Effector memory CD4-positive, alpha-beta T cell (primary cell): ENCODE measurements around the gene KIRREL3.

Experiments
- DNase-seq, 3 donors: peaks; one replicate each; pipeline ENCODE4 v3.0.0-alpha.2; 2020
- H3K27ac ChIP-seq: 2 replicates; pipeline ENCODE4 v1.7.0; 2013; ENCODE audit warnings: mild to moderate bottlenecking, low read length, moderate library complexity; ENCODE audit not compliant: insufficient read depth, poor library complexity, severe bottlenecking
- H3K27me3 ChIP-seq: replicated peaks from 2 replicates; pipeline ENCODE4 v1.7.0; 2013; ENCODE audit warnings: mild to moderate bottlenecking, low read length; ENCODE audit not compliant: insufficient read depth, control insufficient read depth, poor library complexity, severe bottlenecking
- H3K36me3 ChIP-seq: 2 replicates; pipeline ENCODE4 v1.7.0; 2013; ENCODE audit warnings: mild to moderate bottlenecking, low read length, moderate library complexity; ENCODE audit not compliant: control insufficient read depth, insufficient read depth
- H3K4me1 ChIP-seq: 2 replicates; pipeline ENCODE4 v1.7.0; 2013; ENCODE audit warnings: low read length, mild to moderate bottlenecking; ENCODE audit not compliant: control insufficient read depth, insufficient read depth, poor library complexity, severe bottlenecking
- H3K4me3 ChIP-seq: 2 replicates; pipeline ENCODE4 v1.7.0; 2013; ENCODE audit warnings: low read length, low read depth, mild to moderate bottlenecking; ENCODE audit not compliant: insufficient read depth, poor library complexity, severe bottlenecking
- H3K9me3 ChIP-seq: 2 replicates; pipeline ENCODE4 v1.7.0; 2013; ENCODE audit warnings: mild to moderate bottlenecking, low read length, moderate library complexity; ENCODE audit not compliant: control insufficient read depth

Gene KIRREL3

GRCh38 chr11:126415128-126415527 lies 585.4 kb downstream of the KIRREL3 start:
- no peak for DNase-seq
- Histone ChIP-seq H3K4me3 (no peak overlapping the region), H3K27me3 (no peaks in the 10 kb centered on the region), H3K27ac (no peak overlapping the region), H3K9me3 (no peaks in the 10 kb centered on the region), H3K4me1 (no peaks in the 10 kb centered on the region), H3K36me3 (no peaks in the 10 kb centered on the region)

- H3K4me3 ChIP-seq = no peak overlapping the region
- no peak overlapping the region for H3K27ac ChIP-seq
- H3K36me3 ChIP-seq = no peaks in the 10 kb centered on the region
- H3K9me3 ChIP-seq = no peaks in the 10 kb centered on the region
- no peaks in the 10 kb centered on the region for H3K4me1 ChIP-seq
- H3K27me3 ChIP-seq = no peaks in the 10 kb centered on the region
- no peak for DNase-seq
Measured at GRCh38 chr11:126414615-126415014, 586.0 kb downstream of the KIRREL3 start.

- Histone ChIP-seq H3K4me1 (no peaks in the 10 kb centered on the region), H3K9me3 (no peaks in the 10 kb centered on the region), H3K27ac (no peak overlapping the region), H3K36me3 (peaks cover 4% of the 10 kb centered on the region), H3K4me3 (no peak overlapping the region), H3K27me3 (no peaks in the 10 kb centered on the region)
- no peak for DNase-seq
Measured at GRCh38 chr11:126413843-126414405, 586.6 kb downstream of the KIRREL3 start.

- peaks cover 6% of the 10 kb centered on the region for H3K36me3 ChIP-seq
- no peak overlapping the region for H3K4me3 ChIP-seq
- H3K4me1 ChIP-seq = no peaks in the 10 kb centered on the region
- no peak for DNase-seq
- no peaks in the 10 kb centered on the region for H3K27me3 ChIP-seq
- H3K27ac ChIP-seq = no peak overlapping the region
- no peaks in the 10 kb centered on the region for H3K9me3 ChIP-seq
Measured at GRCh38 chr11:126413426-126413825, 587.1 kb downstream of the KIRREL3 start.

GRCh38 chr11:126411971-126412381 lies 588.6 kb downstream of the KIRREL3 start:
- no peaks in the 10 kb centered on the region for H3K9me3 ChIP-seq
- no peak overlapping the region for H3K4me3 ChIP-seq
- H3K36me3 ChIP-seq = peaks cover 6% of the 10 kb centered on the region
- no peak for DNase-seq
- H3K4me1 ChIP-seq = no peaks in the 10 kb centered on the region
- H3K27ac ChIP-seq = no peak overlapping the region
- no peaks in the 10 kb centered on the region for H3K27me3 ChIP-seq

- DNase-seq = no peak
- Histone ChIP-seq H3K27ac (no peak overlapping the region), H3K36me3 (peaks cover 6% of the 10 kb centered on the region), H3K4me3 (no peak overlapping the region), H3K4me1 (no peaks in the 10 kb centered on the region), H3K9me3 (no peaks in the 10 kb centered on the region), H3K27me3 (no peaks in the 10 kb centered on the region)
Measured at GRCh38 chr11:126410649-126411048, 589.9 kb downstream of the KIRREL3 start.

- no peaks in the 10 kb centered on the region for H3K27me3 ChIP-seq
- peaks cover 6% of the 10 kb centered on the region for H3K36me3 ChIP-seq
- no peaks in the 10 kb centered on the region for H3K4me1 ChIP-seq
- no peak overlapping the region for H3K4me3 ChIP-seq
- H3K27ac ChIP-seq = no peak overlapping the region
- DNase-seq = no peak
- no peaks in the 10 kb centered on the region for H3K9me3 ChIP-seq
Measured at GRCh38 chr11:126409620-126409985, 591.0 kb downstream of the KIRREL3 start.

- H3K27me3 ChIP-seq = no peaks in the 10 kb centered on the region
- DNase-seq = no peak
- H3K4me1 ChIP-seq = no peaks in the 10 kb centered on the region
- H3K4me3 ChIP-seq = no peak overlapping the region
- H3K9me3 ChIP-seq = no peaks in the 10 kb centered on the region
- H3K36me3 ChIP-seq = peaks cover 6% of the 10 kb centered on the region
- H3K27ac ChIP-seq = no peak overlapping the region
Measured at GRCh38 chr11:126408901-126409619, 591.5 kb downstream of the KIRREL3 start.

GRCh38 chr11:126408496-126408895 lies 592.1 kb downstream of the KIRREL3 start:
- Histone ChIP-seq H3K4me1 (no peaks in the 10 kb centered on the region), H3K27ac (no peak overlapping the region), H3K4me3 (no peak overlapping the region), H3K36me3 (peaks cover 6% of the 10 kb centered on the region), H3K9me3 (no peaks in the 10 kb centered on the region), H3K27me3 (no peaks in the 10 kb centered on the region)
- no peak for DNase-seq

GRCh38 chr11:126407682-126408288 lies 592.8 kb downstream of the KIRREL3 start:
- H3K36me3 ChIP-seq = peaks cover 6% of the 10 kb centered on the region
- no peak overlapping the region for H3K27ac ChIP-seq
- DNase-seq = no peak
- no peaks in the 10 kb centered on the region for H3K9me3 ChIP-seq
- no peak overlapping the region for H3K4me3 ChIP-seq
- H3K4me1 ChIP-seq = no peaks in the 10 kb centered on the region
- H3K27me3 ChIP-seq = no peaks in the 10 kb centered on the region
